ENCODE measurements around the gene SPATA20. TPM values are rescaled to one million over a fixed set of nuclear protein-coding genes. Genes with fewer than 3 reads are reported as not detected.

The SPATA20 gene
- total RNA-seq, 2 donors from 2014 or later: 9.1 to 12.7 TPM

DNA sequence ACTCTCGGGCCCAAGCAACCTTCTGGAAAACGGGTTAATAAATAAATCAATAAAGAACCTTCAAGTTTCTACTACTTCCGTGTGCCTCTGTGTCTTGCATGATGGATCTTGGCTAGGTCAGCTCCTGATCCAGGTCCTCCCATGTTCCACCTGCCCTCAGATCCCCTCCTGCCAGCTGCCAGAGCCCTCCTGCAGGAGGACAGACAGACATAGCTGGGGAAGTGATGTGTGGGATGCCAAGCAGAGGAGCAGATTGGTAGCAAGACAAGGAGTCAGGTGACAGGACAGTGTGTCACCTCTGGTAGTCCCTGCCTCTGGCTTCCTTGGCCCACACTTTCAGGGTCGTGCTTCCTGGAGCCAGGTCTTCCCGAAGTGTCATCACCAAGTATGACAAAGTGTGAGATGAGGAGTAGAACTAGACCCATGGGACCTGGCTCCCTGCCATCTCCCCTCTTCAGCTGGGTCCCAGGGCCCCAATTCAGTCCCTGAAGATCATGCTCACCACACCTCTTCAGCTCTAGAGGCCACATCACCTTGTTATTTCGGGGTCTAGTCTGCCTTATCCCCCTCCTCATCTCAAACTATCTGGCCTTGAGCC is 15.4 kb upstream of the SPATA20 start:
- peaks cover 15% of the 10 kb centered on the region for H3K4me1 Mint-ChIP-seq
- no peaks in the 10 kb centered on the region for H3K9me3 Mint-ChIP-seq
- peaks cover 45% of the 10 kb centered on the region for H3K27me3 Mint-ChIP-seq

GRCh38 chr17:50532452-50533024 is 14.4 kb upstream of the SPATA20 start, which contains the start of gene EPN3:
EPN3 (plus strand) TSS chr17:50532735; CDS start chr17:50536557, 3,822 bp downstream.
- Mint-ChIP-seq H3K36me3 (ENCODE audit: low read depth) (no peaks in the 10 kb centered on the region), H3K9me3 (no peaks in the 10 kb centered on the region), H3K4me3 (peak within 1 kb of the TSS; percentile 28), H3K27ac (no peak within 1 kb of the TSS), H3K4me1 (peaks cover 15% of the 10 kb centered on the region), H3K27me3 (peaks cover 45% of the 10 kb centered on the region)
- no peak for ATAC-seq (replicated peaks)

More for the DNA sequence above, 15.4 kb upstream of the SPATA20 start:
- no peak overlapping the region for H3K4me3 Mint-ChIP-seq
- H3K36me3 Mint-ChIP-seq (ENCODE audit: low read depth): no peaks in the 10 kb centered on the region
- no peak for ATAC-seq (replicated peaks)
- no peak overlapping the region for H3K27ac Mint-ChIP-seq

DNA sequence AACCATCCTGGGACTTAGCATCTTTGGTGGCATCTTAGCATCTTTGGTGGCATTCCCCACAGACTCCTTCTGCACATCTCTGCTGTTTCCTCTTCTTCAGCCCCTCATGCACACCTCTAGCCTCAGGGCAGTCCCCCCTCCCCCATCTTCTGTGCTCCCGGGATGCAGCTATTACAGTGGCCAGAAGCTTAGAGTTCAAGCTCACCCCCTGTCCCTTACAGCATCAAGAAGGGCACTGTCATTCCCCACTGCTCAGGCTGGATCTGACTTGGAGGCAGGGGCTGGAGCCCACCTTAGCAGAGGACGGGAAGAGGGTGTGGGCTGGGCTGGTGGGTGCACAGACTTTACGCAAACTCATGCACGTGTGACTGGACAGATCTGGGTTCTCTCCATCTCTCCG is 13.8 kb upstream of the SPATA20 start:
- no peak for ATAC-seq (replicated peaks)
- Mint-ChIP-seq H3K36me3 (ENCODE audit: low read depth) (no peaks in the 10 kb centered on the region), H3K9me3 (no peaks in the 10 kb centered on the region), H3K27me3 (peaks cover 45% of the 10 kb centered on the region), H3K4me1 (peaks cover 15% of the 10 kb centered on the region), H3K4me3 (peak overlapping the region; percentile 28), H3K27ac (no peak overlapping the region)

DNA sequence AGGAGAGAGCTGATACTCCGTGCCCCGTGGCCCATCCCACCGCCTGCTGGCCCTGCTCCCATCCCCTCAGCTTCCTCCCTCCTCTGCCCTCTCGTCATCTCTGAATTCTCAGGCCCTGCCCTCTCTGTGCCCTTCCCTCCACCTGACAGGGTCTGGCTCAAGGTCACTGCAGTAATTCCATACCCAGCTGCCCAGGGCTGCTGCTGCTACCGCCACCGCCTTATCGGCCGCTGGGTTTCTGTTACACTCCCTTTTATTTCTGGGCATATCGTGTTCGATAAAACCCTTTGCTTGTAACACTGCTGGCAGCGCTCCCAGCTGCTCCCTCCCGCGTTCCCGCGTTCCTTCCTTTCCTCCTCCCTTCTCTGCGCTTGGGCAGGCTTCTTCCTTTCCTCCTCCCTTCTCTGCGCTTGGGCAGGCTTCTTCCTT is 13.2 kb upstream of the SPATA20 start:
- Mint-ChIP-seq H3K27ac (no peak overlapping the region), H3K4me1 (peaks cover 15% of the 10 kb centered on the region), H3K36me3 (ENCODE audit: low read depth) (no peaks in the 10 kb centered on the region), H3K4me3 (peak overlapping the region; percentile 28), H3K9me3 (no peaks in the 10 kb centered on the region), H3K27me3 (peaks cover 42% of the 10 kb centered on the region)
- ATAC-seq (replicated peaks): no peak

- ATAC-seq (replicated peaks): peak; percentile 70
- H3K27ac Mint-ChIP-seq: no peak overlapping the region
- peak overlapping the region; percentile 28 for H3K4me3 Mint-ChIP-seq
- no peaks in the 10 kb centered on the region for H3K9me3 Mint-ChIP-seq
- H3K4me1 Mint-ChIP-seq: peaks cover 15% of the 10 kb centered on the region
- no peaks in the 10 kb centered on the region for H3K36me3 Mint-ChIP-seq (ENCODE audit: low read depth)
- peaks cover 37% of the 10 kb centered on the region for H3K27me3 Mint-ChIP-seq
These were observed 12.6 kb upstream of the SPATA20 start for GRCh38 chr17:50534222-50534978.

- H3K36me3 Mint-ChIP-seq (ENCODE audit: low read depth): no peaks in the 10 kb centered on the region
- peaks cover 32% of the 10 kb centered on the region for H3K27me3 Mint-ChIP-seq
- ATAC-seq (replicated peaks): no peak
- H3K4me3 Mint-ChIP-seq: no peak overlapping the region
- peaks cover 15% of the 10 kb centered on the region for H3K4me1 Mint-ChIP-seq
- H3K27ac Mint-ChIP-seq: no peak overlapping the region
- no peaks in the 10 kb centered on the region for H3K9me3 Mint-ChIP-seq
These were observed 12.0 kb upstream of the SPATA20 start for GRCh38 chr17:50534979-50535326.

DNA sequence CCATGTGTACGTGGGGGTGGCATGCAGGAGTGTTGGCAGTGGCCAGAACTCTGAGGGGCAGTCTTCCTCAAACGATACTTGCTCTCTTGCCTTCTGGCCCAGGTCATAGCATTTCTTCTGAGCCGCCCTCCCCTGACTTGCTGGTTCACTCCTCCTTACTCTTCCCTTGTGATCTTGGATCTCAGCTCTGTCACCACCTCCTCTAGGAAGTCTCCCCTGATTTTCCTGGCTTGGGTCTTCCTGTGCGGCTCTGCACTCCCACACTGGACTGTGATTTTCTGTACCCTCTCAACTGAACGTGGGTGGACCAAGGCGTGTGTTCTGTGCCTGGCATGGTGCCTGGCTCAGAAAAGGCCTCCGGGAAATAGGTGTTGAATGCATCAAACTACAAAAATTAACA is 11.6 kb upstream of the SPATA20 start:
- no peaks in the 10 kb centered on the region for H3K36me3 Mint-ChIP-seq (ENCODE audit: low read depth)
- no peak overlapping the region for H3K27ac Mint-ChIP-seq
- peaks cover 15% of the 10 kb centered on the region for H3K4me1 Mint-ChIP-seq
- H3K9me3 Mint-ChIP-seq: no peaks in the 10 kb centered on the region
- H3K4me3 Mint-ChIP-seq: no peak overlapping the region
- H3K27me3 Mint-ChIP-seq: peaks cover 31% of the 10 kb centered on the region
- no peak for ATAC-seq (replicated peaks)

- Mint-ChIP-seq H3K27me3 (peaks cover 16% of the 10 kb centered on the region), H3K36me3 (ENCODE audit: low read depth) (no peaks in the 10 kb centered on the region), H3K27ac (no peak overlapping the region), H3K4me3 (no peak overlapping the region), H3K4me1 (peaks cover 18% of the 10 kb centered on the region), H3K9me3 (no peaks in the 10 kb centered on the region)
- ATAC-seq (replicated peaks): no peak
These were observed 10.0 kb upstream of the SPATA20 start for GRCh38 chr17:50536683-50537646.

DNA sequence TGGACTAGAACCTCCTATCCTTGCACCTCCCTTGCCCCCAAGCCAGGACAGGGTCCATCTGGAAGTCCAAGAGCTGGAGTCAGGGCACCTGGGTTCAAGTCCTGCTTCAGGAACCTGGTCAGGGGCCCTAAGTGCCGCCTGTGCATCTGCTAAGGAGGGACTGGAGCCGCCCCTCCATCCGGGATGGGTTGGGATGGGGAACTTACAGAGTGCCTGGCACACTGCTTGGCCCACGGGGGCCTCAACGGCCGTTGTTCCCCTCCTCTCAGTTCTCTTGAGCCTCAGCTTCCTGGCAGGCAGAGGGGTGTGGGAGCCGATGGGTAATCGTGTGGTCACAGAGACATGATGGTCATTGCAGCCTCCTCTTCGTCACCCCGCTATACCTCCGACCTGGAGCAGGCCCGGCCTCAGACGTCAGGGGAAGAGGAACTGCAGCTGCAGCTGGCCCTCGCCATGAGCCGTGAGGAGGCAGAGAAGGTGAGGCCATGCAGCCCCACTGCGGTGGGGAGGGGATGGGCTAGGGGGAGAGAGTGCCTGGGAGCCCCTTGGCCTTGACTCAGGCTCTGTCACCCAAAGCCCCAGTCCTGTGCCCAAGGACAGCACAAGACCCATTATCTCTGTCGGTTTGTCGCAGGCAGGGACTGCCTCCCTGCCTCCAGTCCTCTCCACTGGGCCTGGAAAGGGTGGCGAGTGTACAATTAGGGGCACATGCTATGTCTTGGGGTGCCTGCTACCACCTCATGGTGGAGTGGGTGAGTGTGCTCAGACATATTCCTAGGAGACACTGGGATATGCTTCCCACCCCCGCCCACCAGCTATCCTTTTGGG is 9.0 kb upstream of the SPATA20 start:
- H3K9me3 Mint-ChIP-seq: no peaks in the 10 kb centered on the region
- H3K4me3 Mint-ChIP-seq: no peak overlapping the region
- H3K36me3 Mint-ChIP-seq (ENCODE audit: low read depth): no peaks in the 10 kb centered on the region
- peaks cover 23% of the 10 kb centered on the region for H3K4me1 Mint-ChIP-seq
- ATAC-seq (replicated peaks): no peak
- H3K27me3 Mint-ChIP-seq: peaks cover 15% of the 10 kb centered on the region
- H3K27ac Mint-ChIP-seq: no peak overlapping the region

- H3K4me1 Mint-ChIP-seq: peaks cover 16% of the 10 kb centered on the region
- H3K27me3 Mint-ChIP-seq: peaks cover 7% of the 10 kb centered on the region
- H3K4me3 Mint-ChIP-seq: no peak overlapping the region
- no peaks in the 10 kb centered on the region for H3K36me3 Mint-ChIP-seq (ENCODE audit: low read depth)
- no peak for ATAC-seq (replicated peaks)
- H3K9me3 Mint-ChIP-seq: no peaks in the 10 kb centered on the region
- H3K27ac Mint-ChIP-seq: no peak overlapping the region
These were observed 8.2 kb upstream of the SPATA20 start for GRCh38 chr17:50538549-50539410.

- no peak overlapping the region for H3K27ac Mint-ChIP-seq
- ATAC-seq (replicated peaks): no peak
- no peaks in the 10 kb centered on the region for H3K9me3 Mint-ChIP-seq
- H3K27me3 Mint-ChIP-seq: peaks cover 8% of the 10 kb centered on the region
- H3K4me1 Mint-ChIP-seq: peaks cover 8% of the 10 kb centered on the region
- no peak overlapping the region for H3K4me3 Mint-ChIP-seq
- no peaks in the 10 kb centered on the region for H3K36me3 Mint-ChIP-seq (ENCODE audit: low read depth)
These were observed 7.0 kb upstream of the SPATA20 start for GRCh38 chr17:50539762-50540559.

Data from activated T-helper 17 cell treated with anti-CD3 and anti-CD28 coated beads, Interleukin-2, amount 50 U/mL, for 72 hours (primary cell).